Erythroblast (primary cell): ENCODE measurements around the gene NPLOC4.

ENCODE experiments used
- GATA1 ChIP-seq: IDR thresholded peaks from 2 replicates; pipeline ENCODE4 v1.6.1; 2011; ENCODE audit warnings: low read depth, mild to moderate bottlenecking, control low read depth, low read length, moderate library complexity
- POLR2A ChIP-seq: IDR thresholded peaks from 2 replicates; pipeline ENCODE4 v1.6.1; 2011; ENCODE audit warnings: mild to moderate bottlenecking, low read length

- TF ChIP-seq POLR2A (peak; percentile 52), GATA1 (no peak)
Measured at GRCh38 chr17:81509207-81509971, 127.5 kb downstream of the NPLOC4 start.
